Stimulated activated CD8-positive, alpha-beta memory T cell treated with anti-CD3 and anti-CD28 coated beads, Interleukin-15, amount 100 ng/mL, for 1 hour (primary cell): ENCODE data around the gene CENPN.

Experiments
- DNase-seq: peaks from one replicate; pipeline ENCODE4 v3.0.0-alpha.2; 2020; ENCODE audit warnings: low read depth

The CENPN gene

DNA sequence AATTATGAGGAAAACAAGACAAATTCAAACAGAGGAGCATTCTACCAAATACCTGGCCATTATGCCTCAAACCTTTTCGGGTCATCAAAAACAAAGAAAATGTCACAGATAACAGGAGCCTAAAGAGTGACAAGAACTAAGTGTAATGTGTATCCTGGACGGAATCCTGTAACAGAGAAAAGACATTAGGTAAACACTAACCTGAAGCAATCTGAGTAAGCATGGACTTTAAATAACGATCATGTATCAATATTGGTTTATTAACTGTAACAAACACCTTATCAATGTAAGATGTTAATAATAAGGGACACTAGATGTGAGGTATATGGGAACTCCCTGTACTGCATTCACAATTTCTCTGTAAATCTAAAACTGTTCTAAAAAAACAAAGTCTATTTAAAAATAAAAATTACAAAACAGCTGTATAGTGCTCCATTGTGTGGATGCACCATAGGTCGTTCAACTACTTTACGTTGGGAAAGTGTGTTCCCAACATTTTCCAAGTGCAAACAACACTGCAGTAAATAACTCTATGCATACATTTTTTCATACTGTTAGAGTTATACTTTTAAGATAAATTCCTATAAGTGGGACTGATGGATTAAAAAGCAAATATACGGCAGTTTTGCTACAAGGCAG lies 15.1 kb upstream of the CENPN start:
- no peak for DNase-seq

DNA sequence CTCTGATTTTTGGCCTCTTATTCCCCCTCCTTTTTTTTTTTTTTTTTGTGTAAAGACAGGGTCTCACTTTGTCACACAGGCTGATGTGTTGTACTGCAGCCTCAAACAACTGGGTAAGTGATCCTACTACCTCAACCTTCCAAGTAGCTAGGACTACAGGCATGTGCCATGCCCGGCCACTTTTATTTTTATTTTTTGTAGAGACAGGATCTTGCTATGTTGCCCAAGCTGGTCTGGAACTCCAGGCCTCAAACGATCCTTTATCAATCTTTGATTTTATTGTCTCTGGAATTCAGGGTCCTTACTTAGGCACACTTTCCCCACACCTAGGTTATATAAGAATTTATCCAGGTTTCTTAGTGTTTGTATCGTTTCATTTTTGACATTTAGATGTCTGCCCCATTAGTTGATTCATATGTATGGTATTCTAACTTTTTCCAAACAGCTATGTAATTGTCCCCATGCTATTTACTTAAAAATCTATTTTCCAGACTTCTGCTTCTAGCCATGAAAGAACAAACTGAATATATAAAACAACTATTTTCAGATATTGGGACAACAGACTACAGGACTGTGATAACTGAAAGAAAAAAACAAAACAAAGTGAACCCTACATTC lies 14.2 kb upstream of the CENPN start:
- no peak for DNase-seq

DNA sequence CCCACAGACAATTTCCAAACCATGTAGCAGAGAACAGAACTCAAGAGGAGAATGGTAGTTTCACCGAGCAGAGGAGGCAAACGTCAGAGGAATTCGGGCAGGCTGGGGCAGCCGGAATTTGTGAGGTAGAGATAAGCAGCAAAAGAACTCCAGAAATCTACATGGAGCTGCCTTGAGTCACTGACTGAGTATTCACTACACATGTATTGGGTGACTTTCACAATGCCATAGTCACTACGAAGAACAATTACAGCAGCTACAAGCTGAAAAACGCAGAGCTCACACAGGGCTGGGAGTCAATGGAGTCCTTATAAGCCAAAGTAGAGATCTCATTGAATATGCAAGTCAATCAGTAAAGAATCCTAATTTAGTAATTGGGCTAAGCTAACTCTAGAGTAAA lies 13.7 kb upstream of the CENPN start:
- no peak for DNase-seq

DNA sequence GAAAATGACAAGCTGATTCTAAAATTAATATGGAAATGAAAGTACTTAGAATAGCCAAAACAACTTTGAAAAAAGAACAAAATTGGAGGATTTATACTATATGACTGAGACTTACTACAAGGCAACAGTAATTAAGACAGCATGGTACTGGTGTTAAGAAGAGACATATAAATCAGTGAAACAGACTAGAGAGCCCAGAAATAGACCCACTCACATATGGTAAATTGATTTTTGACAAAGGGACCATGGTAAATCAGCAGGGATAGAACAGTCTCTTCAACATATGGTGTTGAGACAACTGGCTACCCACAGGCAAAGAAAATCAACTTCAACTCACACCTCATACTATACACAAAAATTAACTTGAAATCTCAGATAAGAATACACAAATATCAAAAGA lies 13.2 kb upstream of the CENPN start:
- no peak for DNase-seq

DNA sequence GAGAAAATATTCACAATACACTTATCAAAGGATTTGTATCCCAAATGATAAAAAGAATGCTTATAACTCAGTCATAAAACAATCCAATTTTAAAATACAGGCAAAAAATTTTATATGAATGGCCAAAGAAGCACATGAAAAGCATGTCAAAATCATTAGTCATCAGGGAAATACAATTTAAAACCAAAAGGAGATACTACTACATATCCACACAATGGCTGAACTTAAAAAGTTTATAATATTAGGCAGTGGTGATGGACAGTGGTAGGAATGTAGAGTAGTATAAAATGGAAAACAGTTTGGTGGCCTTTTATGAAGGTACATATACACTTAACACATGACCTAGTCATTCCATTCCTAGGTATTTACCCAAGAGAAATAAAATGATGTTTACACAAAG lies 12.6 kb upstream of the CENPN start:
- DNase-seq, result no peak

DNA sequence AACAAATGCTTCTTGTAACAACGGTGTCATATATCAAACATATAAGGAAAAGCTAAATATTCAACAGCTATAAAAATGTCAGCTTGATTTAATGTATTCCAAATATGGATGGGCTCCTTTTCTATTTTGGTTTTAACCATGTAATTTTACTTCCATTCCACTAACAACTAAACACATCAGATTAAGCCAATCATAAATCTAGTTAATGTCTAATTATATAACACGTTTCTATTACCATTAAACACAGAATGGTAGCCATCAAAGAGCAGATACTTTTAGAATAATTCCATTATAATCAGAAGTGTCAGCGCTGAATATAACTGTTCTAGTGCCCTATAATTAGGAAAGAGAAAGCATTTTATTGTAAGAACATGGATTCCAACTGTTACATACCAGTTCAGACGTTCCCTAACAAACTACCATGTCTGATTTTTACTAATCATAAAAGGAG lies 10.3 kb upstream of the CENPN start:
- no peak for DNase-seq

DNA sequence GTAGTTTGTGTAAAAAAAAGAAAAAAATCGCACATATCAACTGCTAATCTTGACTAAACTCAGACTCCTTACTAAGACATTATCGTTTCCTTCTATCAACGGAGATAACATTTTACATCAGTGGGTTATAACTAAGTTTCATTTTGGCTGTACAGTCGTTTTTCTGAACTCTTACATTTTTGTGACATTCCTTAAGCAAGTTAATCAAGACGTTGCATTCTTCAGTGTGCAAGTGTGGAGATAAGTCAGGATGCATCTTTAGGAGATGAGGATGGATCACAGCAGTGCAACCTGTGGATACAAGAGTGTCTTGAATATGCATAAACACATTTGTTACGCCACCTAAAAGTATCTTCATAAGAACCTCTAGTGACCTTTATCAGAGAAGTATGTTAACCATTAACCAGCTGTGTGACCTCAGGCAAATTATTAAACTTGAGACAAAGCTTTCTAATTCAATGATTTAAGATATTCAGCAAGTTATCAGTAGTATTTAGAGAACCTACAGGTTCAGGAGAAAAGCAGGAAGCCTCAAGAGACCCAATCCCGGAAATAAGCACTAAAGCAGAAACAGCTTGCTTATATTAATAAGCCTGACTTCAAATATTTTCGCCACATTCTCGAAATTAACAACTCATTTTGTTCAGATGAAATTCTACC lies 9.7 kb upstream of the CENPN start:
- DNase-seq, result no peak

DNA sequence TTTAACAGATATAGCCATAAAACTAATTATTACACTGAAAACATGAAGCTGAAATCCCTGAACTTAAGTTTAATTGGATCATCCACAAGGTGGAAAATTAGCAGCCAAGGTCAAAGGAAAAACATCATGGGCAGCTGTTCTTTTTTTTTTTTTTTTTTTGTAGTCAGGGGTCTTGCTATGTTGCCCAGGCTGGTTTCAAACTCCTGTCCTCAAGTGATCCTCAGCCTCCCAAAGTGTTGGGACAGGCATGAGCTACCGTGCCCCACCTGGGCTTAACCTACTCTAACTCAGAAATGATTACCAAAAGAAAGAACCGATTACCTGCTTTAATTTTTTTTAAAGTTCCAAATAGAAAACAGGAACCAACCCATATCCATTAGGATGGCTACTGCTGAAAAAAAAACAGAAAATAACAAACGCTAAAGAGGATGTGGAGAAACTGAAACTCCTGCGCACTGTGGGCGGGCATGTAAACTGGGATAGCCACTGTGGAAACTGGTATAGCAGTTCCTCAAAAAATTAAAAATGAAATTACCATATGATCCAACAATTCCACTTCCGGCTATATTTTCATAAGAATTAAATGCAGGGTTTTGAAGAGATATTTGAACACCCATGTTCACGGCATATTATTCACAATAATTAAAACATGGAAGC lies 8.9 kb upstream of the CENPN start:
- DNase-seq, result no peak

DNA sequence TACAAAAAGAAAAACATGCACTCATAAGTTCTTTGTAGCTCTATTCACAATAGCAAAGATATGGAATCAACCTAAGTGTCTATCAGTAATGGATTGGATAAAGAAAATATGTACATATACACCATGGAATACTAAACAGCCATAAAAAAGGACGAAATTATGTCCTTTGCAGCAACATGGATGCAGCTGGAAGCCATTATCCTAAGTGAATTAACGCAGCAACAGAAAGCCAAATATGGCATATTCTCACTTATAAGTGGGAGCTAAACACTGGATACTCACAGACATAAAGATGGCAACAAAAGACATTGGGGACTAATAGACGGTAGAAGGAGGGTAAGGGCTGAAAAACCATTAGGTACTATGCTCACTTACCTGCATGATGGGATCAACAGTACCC lies 6.1 kb upstream of the CENPN start:
- no peak for DNase-seq

DNA sequence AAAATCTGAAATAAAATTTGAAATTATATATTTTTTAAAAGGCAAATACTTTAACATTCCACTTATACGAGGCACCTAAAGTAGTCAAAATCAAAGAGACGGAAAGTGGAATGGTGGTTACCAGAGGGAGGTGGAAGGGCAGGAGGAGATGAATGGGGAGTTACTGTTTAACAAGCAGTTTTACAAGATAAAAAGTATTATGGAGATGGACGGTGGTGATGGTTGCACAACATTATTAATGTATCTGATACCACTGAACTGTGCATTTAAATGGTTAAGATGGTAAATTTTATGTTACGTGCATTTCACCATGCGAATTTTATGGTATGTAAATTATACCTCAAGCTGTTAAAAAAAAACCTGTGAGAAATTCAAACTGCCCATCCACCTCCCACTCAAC lies 5.7 kb upstream of the CENPN start:
- DNase-seq, result no peak

DNA sequence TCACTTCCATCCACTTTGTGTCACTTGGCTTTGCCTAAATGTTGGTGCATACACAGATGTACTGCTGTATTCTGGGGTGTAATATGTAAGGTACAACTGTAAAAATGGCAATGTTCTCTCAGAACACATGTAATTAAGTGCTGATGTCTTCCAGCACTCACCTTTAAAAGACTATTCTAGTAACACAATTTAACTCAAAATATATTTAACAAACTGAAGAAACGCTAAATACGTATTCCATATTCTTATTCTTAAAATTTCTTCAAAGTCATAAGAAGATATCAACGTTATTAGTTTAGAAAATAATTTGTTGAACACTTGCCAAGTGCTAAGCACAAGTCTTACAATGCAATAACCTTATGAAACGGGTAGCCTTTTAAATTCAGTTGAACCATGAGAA lies 4.0 kb upstream of the CENPN start:
- no peak for DNase-seq

DNA sequence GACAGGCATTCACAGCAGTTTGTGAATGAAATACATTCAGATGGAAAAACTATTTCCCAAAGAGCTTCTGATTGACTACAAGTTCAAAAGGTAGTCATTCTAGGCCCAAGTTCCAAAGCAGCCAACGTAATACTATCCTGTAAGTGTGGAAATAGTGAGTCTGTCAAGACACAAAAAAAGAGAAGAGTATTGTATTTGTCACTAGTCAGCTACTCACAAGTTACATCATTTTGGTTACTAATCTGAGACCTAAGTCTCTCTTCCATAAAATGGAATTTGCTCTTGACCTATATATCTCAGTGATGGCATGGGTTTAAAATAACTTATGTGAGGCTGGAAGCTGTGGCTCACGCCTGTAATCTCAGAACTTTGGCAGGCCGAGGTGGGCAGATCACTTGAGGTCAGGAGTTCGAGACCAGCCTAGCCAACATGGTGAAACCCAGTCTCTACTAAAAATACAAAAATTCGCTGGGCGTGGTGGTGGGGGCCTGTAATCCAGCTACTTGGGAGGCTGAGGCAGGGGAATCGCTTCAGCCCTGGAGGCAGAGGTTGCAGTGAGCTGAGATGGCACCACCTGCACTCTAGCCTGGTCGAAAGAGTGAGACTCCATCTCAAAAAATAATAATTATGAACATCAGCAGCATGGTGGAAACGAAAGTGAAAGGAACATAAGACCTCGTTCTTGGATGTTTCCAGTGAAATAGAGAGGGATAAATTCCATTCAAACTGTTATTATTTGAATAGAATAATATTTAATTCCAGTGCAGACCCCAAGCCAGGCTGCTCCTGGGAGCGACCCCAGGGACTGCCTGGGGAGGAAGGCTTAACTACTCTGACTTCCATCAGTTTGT lies 3.2 kb upstream of the CENPN start:
- no peak for DNase-seq

DNA sequence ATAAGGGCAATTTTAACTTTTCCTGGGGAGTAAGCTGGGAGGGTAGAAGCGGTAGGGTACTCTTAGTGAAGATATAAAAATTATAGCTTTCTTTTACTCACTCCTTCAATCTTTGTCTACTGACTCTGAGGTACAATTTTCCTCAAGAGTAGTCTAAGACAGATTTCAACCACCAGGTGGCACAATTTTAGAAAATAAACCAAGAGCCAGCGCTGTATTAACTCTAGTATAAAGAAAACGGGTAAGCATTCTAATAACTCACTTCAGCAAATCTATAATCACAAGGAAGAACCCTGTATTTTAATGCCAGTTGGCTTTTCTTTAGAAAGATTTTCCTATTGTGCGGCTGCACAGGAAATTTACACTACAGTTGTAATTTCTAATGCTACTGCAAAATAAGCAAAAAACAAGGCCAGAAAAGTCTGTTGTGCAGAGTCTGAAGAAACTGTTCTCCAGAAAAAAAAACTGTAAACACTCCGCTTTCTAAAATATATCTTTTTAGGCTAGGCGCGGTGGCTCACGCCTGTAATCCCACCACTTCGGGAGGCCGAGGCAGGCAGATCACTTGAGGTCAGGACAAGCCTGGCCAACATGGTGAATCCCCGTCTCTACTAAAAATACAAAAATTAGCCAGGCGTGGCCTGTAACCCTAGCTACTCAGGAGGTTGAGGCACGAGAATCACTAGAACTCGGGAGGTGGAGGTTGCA lies 2.2 kb upstream of the CENPN start:
- no peak for DNase-seq

DNA sequence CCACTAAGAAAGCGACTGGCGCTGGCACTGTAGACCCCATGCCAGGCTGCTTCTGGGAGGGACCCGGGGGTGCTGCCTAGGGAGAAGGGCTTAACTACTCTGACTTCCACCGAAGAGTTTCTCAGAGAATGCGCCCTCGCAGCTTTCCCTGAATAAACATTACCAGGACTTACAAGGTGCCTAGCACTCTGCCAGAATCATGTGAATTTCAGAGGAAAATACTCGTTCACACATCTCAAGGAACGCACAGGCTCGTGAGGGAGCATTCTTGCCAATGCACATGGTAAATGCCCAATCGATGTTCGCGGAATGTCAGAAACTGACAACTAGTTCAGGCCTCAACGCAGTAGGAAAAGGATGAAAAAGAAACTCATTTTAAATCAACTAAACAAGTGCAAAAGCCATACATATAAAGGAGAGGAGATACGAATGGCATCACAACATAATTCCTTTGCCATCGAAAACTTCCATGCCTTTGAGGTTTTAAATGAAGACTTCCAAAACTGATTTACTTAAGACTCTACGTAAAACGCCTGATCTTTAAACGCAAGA lies 1.3 kb upstream of the CENPN start:
- no peak for DNase-seq

DNA sequence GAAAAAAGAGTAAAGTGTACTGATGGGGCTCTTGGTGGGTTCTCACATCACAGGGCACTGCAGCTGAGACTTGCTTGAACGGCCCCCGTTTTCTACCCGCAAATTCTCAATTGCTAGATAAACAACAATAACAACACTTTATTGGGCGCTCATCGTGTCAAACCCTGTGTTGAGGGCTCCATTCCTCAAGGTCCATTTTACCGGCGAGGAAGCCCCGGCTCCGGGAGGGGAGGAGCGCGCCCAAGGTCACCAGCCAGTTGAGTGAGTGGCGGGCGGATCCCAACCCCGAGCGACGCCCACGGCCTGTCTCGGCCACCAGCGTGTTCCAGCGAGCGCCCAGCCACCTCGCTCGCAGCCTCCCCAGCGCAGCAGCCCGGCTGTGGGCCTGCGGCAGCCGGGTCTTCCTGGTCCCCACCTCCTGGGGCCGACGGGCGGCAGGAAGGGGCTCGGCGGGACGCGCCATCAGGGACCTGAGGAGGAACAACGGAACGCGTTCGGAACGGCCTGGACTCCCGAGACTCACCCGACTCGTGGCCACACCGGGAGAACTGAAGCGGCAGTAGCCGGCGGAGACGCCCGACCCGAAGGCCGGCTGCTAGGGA lies 702 bp upstream of the CENPN start:
- DNase-seq, result peak; percentile 42

DNA sequence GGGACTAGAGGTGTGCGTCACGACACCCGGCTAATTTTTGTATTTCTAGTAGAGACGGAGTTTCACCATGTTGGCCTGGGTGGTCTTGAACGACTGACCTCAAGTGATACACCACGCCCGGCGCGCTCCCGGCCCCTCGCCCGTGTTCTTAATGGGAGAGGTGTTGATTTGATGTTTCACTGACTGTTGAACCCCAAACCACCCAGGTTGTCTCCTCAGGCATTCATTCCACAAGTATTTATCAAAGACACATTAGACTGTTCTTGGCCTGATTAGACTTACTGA lies 1.4 kb downstream of the CENPN start:
- no peak for DNase-seq

DNA sequence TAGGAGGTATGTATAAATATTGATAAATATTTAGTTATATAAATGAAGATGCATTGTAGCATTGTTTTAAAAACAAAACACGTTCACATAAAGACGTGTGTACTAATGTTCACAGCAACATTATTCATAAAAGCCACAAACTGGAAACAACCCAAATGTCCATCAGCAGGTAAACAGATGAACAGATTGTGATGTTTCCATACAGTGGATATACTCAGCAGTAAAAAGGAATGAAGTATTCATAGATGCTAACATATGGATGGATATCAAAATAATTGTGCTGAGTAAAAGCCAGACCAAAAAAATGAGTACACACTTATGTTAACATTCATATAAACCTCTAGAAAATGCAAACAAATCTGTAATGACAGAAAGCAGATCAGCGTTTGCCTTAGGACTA lies 6.0 kb downstream of the CENPN start:
- DNase-seq, result no peak

DNA sequence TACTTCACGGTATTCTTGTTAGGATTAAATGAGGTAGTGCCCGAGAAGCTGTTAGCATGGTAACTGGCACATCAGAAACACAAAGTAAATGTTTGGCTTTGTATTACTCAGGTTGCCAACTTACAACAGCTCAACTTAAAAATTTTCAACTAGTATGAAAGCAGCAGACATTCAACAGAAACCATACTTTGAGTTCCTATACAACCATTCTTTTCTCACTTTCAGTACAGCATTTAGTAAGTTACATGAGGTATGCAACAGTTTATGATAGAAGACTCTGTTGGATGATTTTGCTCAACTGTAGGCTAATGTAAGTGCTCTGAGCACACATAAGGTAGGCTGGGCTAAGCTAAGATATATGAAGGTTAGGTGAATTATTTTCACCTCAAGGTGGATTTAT lies 7.7 kb downstream of the CENPN start:
- no peak for DNase-seq

DNA sequence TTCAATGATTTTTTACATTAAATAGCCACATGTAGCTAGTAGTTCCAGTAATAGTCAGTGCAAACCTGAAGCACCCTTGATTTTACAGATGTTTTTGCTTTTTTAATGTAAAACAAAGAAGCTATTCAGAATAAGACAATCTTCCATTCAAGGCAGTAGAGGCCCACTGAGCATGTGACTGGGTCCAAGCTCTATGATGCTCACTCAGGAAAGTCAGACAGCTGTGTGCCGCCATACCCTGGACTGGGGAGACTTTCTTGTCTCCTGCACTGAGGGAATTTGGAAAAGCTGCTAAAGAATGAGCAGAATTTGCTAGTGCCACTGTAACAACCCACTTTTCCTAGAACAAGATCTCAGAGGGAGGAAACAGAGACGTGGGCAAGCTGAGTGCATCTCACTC lies 11.5 kb downstream of the CENPN start:
- no peak for DNase-seq

DNA sequence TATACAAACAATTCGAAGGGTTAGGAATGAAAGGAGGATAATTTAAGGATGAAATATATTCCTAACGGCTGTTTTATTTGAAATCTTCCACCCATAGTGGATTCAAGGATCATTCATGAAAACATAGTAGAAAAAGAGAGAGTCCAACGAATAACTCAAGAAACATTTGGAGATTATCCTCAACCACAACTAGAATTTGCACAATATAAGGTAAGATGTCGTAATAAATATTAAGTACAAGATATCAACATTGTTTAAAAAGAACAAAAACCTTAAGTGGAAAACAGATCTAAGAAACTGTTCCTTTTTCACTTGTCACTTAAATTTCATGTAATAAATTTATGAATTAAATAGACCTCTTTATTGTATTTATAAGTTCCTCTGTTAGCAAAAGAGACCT lies 19.4 kb downstream of the CENPN start:
- DNase-seq, result no peak

DNA sequence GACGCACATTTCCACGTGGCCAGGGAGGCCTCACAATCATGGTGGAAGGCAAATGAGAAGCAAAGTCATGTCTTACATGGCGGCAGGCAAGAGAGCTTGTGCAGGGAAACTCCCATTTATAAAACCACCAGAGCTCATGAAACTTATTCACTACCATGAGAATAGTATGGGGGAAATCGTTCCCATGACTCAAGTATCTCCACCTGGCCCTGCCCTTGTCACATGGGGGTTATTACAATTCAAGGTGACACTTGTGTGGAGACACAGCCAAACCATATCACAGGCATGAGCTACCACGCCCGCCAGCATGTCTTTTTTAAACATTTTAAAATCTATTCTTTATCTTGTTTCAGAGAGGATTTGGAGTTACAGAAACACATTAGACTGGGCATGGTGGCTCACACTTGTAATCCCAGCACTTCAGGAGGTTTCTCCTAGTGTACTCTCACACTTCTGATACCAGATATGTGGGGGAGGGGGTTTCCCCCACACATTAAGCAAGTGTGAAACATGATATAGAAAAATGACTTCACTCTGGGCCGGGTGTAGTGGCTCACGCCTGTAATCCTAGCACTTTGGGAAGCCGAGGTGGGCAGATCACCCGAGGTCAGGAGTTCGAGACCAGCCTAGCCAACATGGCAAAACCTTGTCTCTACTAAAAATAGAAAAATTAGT lies 23.1 kb downstream of the CENPN start:
- DNase-seq, result no peak
